ENCODE results near the gene FAM180A. TPM values are rescaled to one million over a fixed set of nuclear protein-coding genes. Genes with fewer than 3 reads are reported as not detected.
"Not testable (repeated sequence)": the region's sequence is repeated elsewhere in the genome, so short reads cannot be mapped to it uniquely, and the experiment has no call there.

Gene FAM180A
- total and polyA plus RNA-seq, 2 donors (not counting 1 experiment from before 2014, with no cell fraction given): not detected

GRCh38 chr7:135741905-135742304, 6.7 kb downstream of the FAM180A start:
- Histone ChIP-seq H3K9ac (ENCODE audit: low read length) (no peak overlapping the region), H3K27ac (ENCODE audit: low read length in 2 of 2) (no peak overlapping the region), H3K9me3 (ENCODE audit: control extremely low read depth in 1 of 3, control insufficient read depth in 2 of 3, insufficient read depth in 1 of 3, low read length in 2 of 3) (no peaks in the 10 kb centered on the region), H3K4me1 (ENCODE audit: control insufficient read depth in 2 of 2, insufficient read depth in 2 of 2, low read length in 2 of 2) (no peaks in the 10 kb centered on the region), H3K4me3 (ENCODE audit: control extremely low read depth in 1 of 5, extremely low read depth in 1 of 5, insufficient read depth in 1 of 5, low read depth in 2 of 5, low read length in 4 of 5) (no peak overlapping the region), H3K4me2 (replicated peaks; ENCODE audit: low read depth, low read length, poor library complexity, severe bottlenecking) (no peak overlapping the region), H3K27me3 (replicated peaks in 1 of 4; ENCODE audit: control extremely low read depth in 1 of 4, control insufficient read depth in 3 of 4, insufficient read depth in 4 of 4, low read length in 3 of 4) (no peaks in the 10 kb centered on the region), H2AFZ (ENCODE audit: insufficient read depth, low read depth, low read length, poor library complexity, severe bottlenecking) (no peak overlapping the region), H4K20me1 (ENCODE audit: control insufficient read depth, insufficient read depth, low read length, poor library complexity, severe bottlenecking) (no peaks in the 10 kb centered on the region), H3K79me2 (ENCODE audit: control insufficient read depth, insufficient read depth, low read length) (no peaks in the 10 kb centered on the region), H3K36me3 (replicated peaks in 1 of 2; ENCODE audit: control extremely low read depth in 1 of 2, control insufficient read depth in 1 of 2, extremely low read depth in 1 of 2, insufficient read depth in 2 of 2, low read length in 1 of 2) (no peaks in the 10 kb centered on the region)
- ChIA-PET CTCF (no interaction called here), POLR2A (no interaction called here)
- WGBS (ENCODE audit: insufficient coverage): 100% methylated on average over 1 of the region's 2 CpGs
- intact Hi-C loops (cut with micrococcal nuclease): no loop called here
- no peak for ATAC-seq (ENCODE audit: low read depth)
- Mint-ChIP-seq H3K4me1 (no peaks in the 10 kb centered on the region), H3K4me3 (no peak overlapping the region), H3K9me3 (ENCODE audit: insufficient read depth) (no peaks in the 10 kb centered on the region), H3K27me3 (peaks cover 7% of the 10 kb centered on the region), H3K27ac (no peak overlapping the region)
- no peak for DNase-seq
- TF ChIP-seq EZH2 (IDR thresholded peaks at IDR 0.05; ENCODE audit: borderline replicate concordance, insufficient read depth, low read depth, low read length, poor library complexity, severe bottlenecking): no peak
- TF ChIP-seq, protein P1, sequence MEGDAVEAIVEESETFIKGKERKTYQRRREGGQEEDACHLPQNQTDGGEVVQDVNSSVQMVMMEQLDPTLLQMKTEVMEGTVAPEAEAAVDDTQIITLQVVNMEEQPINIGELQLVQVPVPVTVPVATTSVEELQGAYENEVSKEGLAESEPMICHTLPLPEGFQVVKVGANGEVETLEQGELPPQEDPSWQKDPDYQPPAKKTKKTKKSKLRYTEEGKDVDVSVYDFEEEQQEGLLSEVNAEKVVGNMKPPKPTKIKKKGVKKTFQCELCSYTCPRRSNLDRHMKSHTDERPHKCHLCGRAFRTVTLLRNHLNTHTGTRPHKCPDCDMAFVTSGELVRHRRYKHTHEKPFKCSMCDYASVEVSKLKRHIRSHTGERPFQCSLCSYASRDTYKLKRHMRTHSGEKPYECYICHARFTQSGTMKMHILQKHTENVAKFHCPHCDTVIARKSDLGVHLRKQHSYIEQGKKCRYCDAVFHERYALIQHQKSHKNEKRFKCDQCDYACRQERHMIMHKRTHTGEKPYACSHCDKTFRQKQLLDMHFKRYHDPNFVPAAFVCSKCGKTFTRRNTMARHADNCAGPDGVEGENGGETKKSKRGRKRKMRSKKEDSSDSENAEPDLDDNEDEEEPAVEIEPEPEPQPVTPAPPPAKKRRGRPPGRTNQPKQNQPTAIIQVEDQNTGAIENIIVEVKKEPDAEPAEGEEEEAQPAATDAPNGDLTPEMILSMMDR (IDR thresholded peaks at IDR 0.05): no peak

- intact Hi-C loops (cut with micrococcal nuclease): no loop called here
- H3K4me1 ChIP-seq (ENCODE audit: control insufficient read depth in 2 of 2, insufficient read depth in 2 of 2, low read length in 2 of 2): no peaks in the 10 kb centered on the region
- ATAC-seq (ENCODE audit: low read depth) (no peak), DNase-seq (no peak)
- no peak overlapping the region for H3K9ac ChIP-seq (ENCODE audit: low read length)
- Mint-ChIP-seq H3K27me3 (peaks cover 7% of the 10 kb centered on the region), H3K4me3 (no peak overlapping the region), H3K4me1 (no peaks in the 10 kb centered on the region), H3K27ac (no peak overlapping the region), H3K9me3 (ENCODE audit: insufficient read depth) (no peaks in the 10 kb centered on the region)
- TF ChIP-seq, protein P1 (IDR thresholded peaks at IDR 0.05): no peak
- no peak for TF ChIP-seq EZH2 (IDR thresholded peaks at IDR 0.05; ENCODE audit: borderline replicate concordance, insufficient read depth, low read depth, low read length, poor library complexity, severe bottlenecking)
- no peaks in the 10 kb centered on the region for H3K27me3 ChIP-seq (replicated peaks in 1 of 4; ENCODE audit: control extremely low read depth in 1 of 4, control insufficient read depth in 3 of 4, insufficient read depth in 4 of 4, low read length in 3 of 4)
- H2AFZ ChIP-seq (ENCODE audit: insufficient read depth, low read depth, low read length, poor library complexity, severe bottlenecking): no peak overlapping the region
- no peak overlapping the region for H3K4me3 ChIP-seq (ENCODE audit: control extremely low read depth in 1 of 5, extremely low read depth in 1 of 5, insufficient read depth in 1 of 5, low read depth in 2 of 5, low read length in 4 of 5)
- no peaks in the 10 kb centered on the region for H3K9me3 ChIP-seq (ENCODE audit: control extremely low read depth in 1 of 3, control insufficient read depth in 2 of 3, insufficient read depth in 1 of 3, low read length in 2 of 3)
- H3K4me2 ChIP-seq (replicated peaks; ENCODE audit: low read depth, low read length, poor library complexity, severe bottlenecking): no peak overlapping the region
- no peaks in the 10 kb centered on the region for H3K79me2 ChIP-seq (ENCODE audit: control insufficient read depth, insufficient read depth, low read length)
- H4K20me1 ChIP-seq (ENCODE audit: control insufficient read depth, insufficient read depth, low read length, poor library complexity, severe bottlenecking): no peaks in the 10 kb centered on the region
- CTCF ChIA-PET: no interaction called here
- POLR2A ChIA-PET: no interaction called here
- WGBS (ENCODE audit: insufficient coverage): 100% methylated on average over 3 of the region's 3 CpGs
- no peak overlapping the region for H3K27ac ChIP-seq (ENCODE audit: low read length in 2 of 2)
- no peaks in the 10 kb centered on the region for H3K36me3 ChIP-seq (replicated peaks in 1 of 2; ENCODE audit: control extremely low read depth in 1 of 2, control insufficient read depth in 1 of 2, extremely low read depth in 1 of 2, insufficient read depth in 2 of 2, low read length in 1 of 2)
Measured at GRCh38 chr7:135740889-135741288, 7.7 kb downstream of the FAM180A start.

GRCh38 chr7:135737306-135737647, 11.3 kb downstream of the FAM180A start:
- H2AFZ ChIP-seq (ENCODE audit: insufficient read depth, low read depth, low read length, poor library complexity, severe bottlenecking); H3K9me3 Mint-ChIP-seq (ENCODE audit: insufficient read depth); H3K36me3 ChIP-seq (replicated peaks in 1 of 2; ENCODE audit: control extremely low read depth in 1 of 2, control insufficient read depth in 1 of 2, extremely low read depth in 1 of 2, insufficient read depth in 2 of 2, low read length in 1 of 2); H4K20me1 ChIP-seq (ENCODE audit: control insufficient read depth, insufficient read depth, low read length, poor library complexity, severe bottlenecking); ATAC-seq (ENCODE audit: low read depth); H3K9me3 ChIP-seq (ENCODE audit: control extremely low read depth in 1 of 3, control insufficient read depth in 2 of 3, insufficient read depth in 1 of 3, low read length in 2 of 3); H3K4me1 Mint-ChIP-seq; intact Hi-C loops (cut with micrococcal nuclease); H3K27ac Mint-ChIP-seq; H3K27me3 ChIP-seq (replicated peaks in 1 of 4; ENCODE audit: control extremely low read depth in 1 of 4, control insufficient read depth in 3 of 4, insufficient read depth in 4 of 4, low read length in 3 of 4); H3K79me2 ChIP-seq (ENCODE audit: control insufficient read depth, insufficient read depth, low read length); CTCF ChIA-PET; DNase-seq; H3K27ac ChIP-seq (ENCODE audit: low read length in 2 of 2); H3K4me3 Mint-ChIP-seq; POLR2A ChIA-PET; H3K27me3 Mint-ChIP-seq; H3K4me2 ChIP-seq (replicated peaks; ENCODE audit: low read depth, low read length, poor library complexity, severe bottlenecking); H3K4me1 ChIP-seq (ENCODE audit: control insufficient read depth in 2 of 2, insufficient read depth in 2 of 2, low read length in 2 of 2); H3K9ac ChIP-seq (ENCODE audit: low read length); H3K4me3 ChIP-seq (ENCODE audit: control extremely low read depth in 1 of 5, extremely low read depth in 1 of 5, insufficient read depth in 1 of 5, low read depth in 2 of 5, low read length in 4 of 5): not testable (repeated sequence)
- 100% methylated on average over 3 of the region's 10 CpGs for WGBS (ENCODE audit: insufficient coverage)

Measured in B cell (primary cell).